HG02763 (cell line): ENCODE results near the gene COQ5.

Experiments
- ATAC-seq: cut with Tn5 transposase; IDR thresholded peaks from one replicate; pipeline ENCODE4 v1.9.1; 2021; ENCODE audit warnings: mild to moderate bottlenecking, moderate library complexity; ENCODE audit not compliant: unreplicated experiment

COQ5 gene

GRCh38 chr12:120485961-120486881, 42.7 kb downstream of the COQ5 start:
- no peak for ATAC-seq

GRCh38 chr12:120483621-120484020, 45.3 kb downstream of the COQ5 start:
- no peak for ATAC-seq

GRCh38 chr12:120481022-120481767, 47.8 kb downstream of the COQ5 start:
- ATAC-seq: no peak

GRCh38 chr12:120480211-120480610, 48.7 kb downstream of the COQ5 start:
- no peak for ATAC-seq

- no peak for ATAC-seq
These were observed 49.5 kb downstream of the COQ5 start for GRCh38 chr12:120479458-120479857.

GRCh38 chr12:120475643-120476042, 53.3 kb downstream of the COQ5 start:
- ATAC-seq: no peak

GRCh38 chr12:120474616-120474960, 54.4 kb downstream of the COQ5 start:
- ATAC-seq: no peak

GRCh38 chr12:120473807-120474615, 54.9 kb downstream of the COQ5 start:
- no peak for ATAC-seq

- ATAC-seq: no peak
These were observed 56.4 kb downstream of the COQ5 start for GRCh38 chr12:120472521-120472920.

GRCh38 chr12:120470150-120470784, 58.7 kb downstream of the COQ5 start:
- no peak for ATAC-seq

- ATAC-seq: peak; percentile 86
These were observed 59.4 kb downstream of the COQ5 start, which contains the start of gene SRSF9 for GRCh38 chr12:120469450-120470149. Gene SRSF9 (minus strand): TSS chr12:120469748. CDS start chr12:120469609, 139 bp downstream.

- ATAC-seq: peak; percentile 26
These were observed 60.0 kb downstream of the COQ5 start for GRCh38 chr12:120468821-120469449.

- peak; percentile 1 for ATAC-seq
These were observed 60.6 kb downstream of the COQ5 start for GRCh38 chr12:120468325-120468820.

- no peak for ATAC-seq
These were observed 61.5 kb downstream of the COQ5 start for GRCh38 chr12:120467439-120467838.

- no peak for ATAC-seq
These were observed 62.2 kb downstream of the COQ5 start for GRCh38 chr12:120466560-120467315.

GRCh38 chr12:120465756-120466155, 63.2 kb downstream of the COQ5 start:
- no peak for ATAC-seq

- no peak for ATAC-seq
These were observed 65.2 kb downstream of the COQ5 start for GRCh38 chr12:120463712-120464111.

GRCh38 chr12:120462099-120462640, 66.8 kb downstream of the COQ5 start:
- ATAC-seq: no peak
